ENCODE measurements around the gene EHBP1L1.

DNA sequence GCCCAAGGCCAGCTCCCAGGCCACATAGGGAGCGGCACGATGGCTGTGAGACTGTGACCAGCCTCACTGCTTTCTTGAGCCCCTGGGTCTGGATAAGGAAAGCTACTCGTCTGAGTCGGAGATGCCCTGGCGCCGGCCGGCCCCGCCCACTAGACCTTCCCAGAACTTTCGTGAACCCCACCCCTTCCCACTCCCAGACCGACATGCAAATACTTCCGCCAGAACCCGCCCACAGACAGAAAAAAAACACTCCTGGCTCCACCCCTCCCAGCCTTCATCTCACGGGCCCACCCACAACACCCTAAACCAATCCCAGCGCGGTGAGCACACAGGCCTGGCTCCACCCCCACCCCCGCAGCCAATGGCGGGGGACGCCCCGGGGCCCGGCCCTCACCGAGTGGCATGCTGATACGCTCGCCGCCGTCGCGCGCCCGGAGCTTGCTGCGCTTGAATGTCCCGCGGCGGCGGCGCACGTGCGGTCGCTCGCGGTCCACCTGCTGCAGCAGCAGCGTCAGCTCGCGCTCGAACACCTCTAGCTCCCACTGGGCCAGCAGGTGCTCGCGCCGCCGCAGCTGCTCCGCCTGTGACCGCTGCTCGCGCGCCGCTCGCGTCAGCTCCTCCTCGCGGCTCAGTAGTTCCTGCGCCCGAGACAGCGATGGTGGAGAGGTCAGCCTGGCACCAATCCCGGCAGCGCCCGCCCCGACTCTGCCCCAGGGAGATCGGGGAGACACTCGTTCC is 31.2 kb downstream of the EHBP1L1 start:
- no peak for TF ChIP-seq CTCF (conservative IDR thresholded peaks at IDR 0.05 in 1 of 2, IDR thresholded peaks at IDR 0.05 in 1 of 2; ENCODE audit: extremely low read depth in 1 of 2, insufficient read depth in 1 of 2, low read depth in 1 of 2, low read length in 2 of 2)
- no peak for TF ChIP-seq EZH2 (IDR thresholded peaks at IDR 0.05; ENCODE audit: borderline replicate concordance, low read length)
